Measurements from ENCODE around the gene OXGR1.

The OXGR1 gene

DNA sequence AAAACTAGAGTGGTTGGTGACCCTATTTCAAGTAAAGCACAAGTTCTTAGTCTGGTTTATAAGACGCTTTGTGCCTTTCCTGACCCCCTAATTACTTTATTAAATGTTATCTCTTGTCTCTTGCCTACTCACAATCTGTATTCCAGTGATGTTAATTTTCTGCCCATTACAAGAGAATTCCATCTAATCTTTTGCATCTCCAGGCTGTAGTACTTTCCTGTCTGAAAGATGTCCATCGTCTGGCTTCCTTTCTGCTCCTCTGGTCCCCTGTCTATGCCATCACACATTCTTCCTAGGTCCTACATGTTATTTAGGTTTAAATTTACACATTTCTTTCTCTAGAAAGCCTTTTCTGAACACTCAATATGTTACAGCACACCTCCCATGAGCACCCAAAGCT, 25.9 kb upstream of the OXGR1 start:
- H3K4me1 ChIP-seq (ENCODE audit: insufficient read depth, low read length) = no peaks in the 10 kb centered on the region
- H3K27me3 ChIP-seq (ENCODE audit: control insufficient read depth in 1 of 2, insufficient read depth in 2 of 2, low read length in 2 of 2) = no peaks in the 10 kb centered on the region
- H3K27ac ChIP-seq (ENCODE audit: low read depth, low read length) = no peak overlapping the region
- H3K9me3 ChIP-seq (ENCODE audit: low read length) = no peaks in the 10 kb centered on the region
- no peaks in the 10 kb centered on the region for H3K36me3 ChIP-seq (ENCODE audit: insufficient read depth, low read length)
- H3K4me3 ChIP-seq (ENCODE audit: low read depth in 1 of 2, low read length in 2 of 2) = no peak overlapping the region
- no peak overlapping the region for H3K9ac ChIP-seq (ENCODE audit: low read length)

DNA sequence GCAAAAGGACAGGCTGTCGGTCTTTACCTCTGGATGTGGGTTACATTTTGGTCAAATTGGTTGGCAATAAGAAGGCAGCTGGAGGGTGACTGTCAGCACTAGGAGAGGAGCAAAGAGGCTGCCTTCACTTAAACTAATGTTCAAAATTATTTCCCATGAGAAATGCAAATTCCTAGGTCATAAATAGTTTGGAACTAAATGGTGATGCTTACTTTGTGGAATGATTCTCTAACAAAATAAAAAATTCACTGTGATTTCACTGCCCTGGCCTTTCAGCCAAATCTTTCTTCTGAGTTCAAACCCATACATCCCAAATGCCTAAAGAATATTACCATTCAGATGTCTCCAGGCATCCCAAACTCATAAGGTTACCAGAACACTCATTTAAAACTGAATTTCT, 25.0 kb upstream of the OXGR1 start:
- H3K4me1 ChIP-seq (ENCODE audit: insufficient read depth, low read length) = no peaks in the 10 kb centered on the region
- no peaks in the 10 kb centered on the region for H3K9me3 ChIP-seq (ENCODE audit: low read length)
- H3K36me3 ChIP-seq (ENCODE audit: insufficient read depth, low read length) = no peaks in the 10 kb centered on the region
- H3K4me3 ChIP-seq (ENCODE audit: low read depth in 1 of 2, low read length in 2 of 2) = no peak overlapping the region
- H3K27me3 ChIP-seq (ENCODE audit: control insufficient read depth in 1 of 2, insufficient read depth in 2 of 2, low read length in 2 of 2) = no peaks in the 10 kb centered on the region
- H3K27ac ChIP-seq (ENCODE audit: low read depth, low read length) = no peak overlapping the region
- H3K9ac ChIP-seq (ENCODE audit: low read length) = no peak overlapping the region

DNA sequence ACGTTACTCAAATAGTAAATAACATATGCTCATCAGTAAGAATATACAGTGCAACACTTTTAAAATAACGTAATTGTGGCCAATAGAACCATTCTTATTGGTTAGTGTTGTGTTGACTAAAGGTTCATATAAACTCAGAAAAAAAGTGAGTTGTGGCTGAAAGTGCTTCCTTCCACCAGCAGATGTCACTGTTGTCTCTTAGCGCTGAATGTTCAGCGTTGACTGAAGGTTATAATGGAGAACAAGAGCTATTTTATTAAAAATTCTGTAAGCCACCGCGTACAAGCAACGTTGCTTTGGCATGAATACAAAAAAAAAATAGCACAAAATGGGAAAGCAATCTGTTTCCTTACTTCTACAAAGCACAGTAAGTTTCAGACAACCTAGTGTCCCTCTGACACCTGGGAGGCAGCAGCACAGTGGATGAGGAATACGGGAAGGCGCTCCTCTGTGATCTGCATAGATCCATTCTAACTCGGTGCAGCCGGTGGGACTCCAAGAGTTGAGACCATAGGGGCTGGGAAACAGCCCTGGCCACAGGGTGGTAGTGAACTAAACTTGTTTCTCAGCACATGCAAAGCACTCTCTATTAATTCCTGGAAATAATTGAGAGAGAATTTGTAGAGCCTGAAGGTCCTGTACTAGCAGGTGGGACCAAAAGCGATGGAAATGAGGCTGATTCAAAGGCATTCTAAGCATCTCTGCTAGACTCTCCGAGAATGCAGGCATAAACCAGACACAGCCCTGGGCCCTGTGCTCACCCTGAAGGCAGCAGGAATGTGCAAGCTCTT, 23.9 kb upstream of the OXGR1 start:
- H3K27me3 ChIP-seq (ENCODE audit: control insufficient read depth in 1 of 2, insufficient read depth in 2 of 2, low read length in 2 of 2) = no peaks in the 10 kb centered on the region
- no peaks in the 10 kb centered on the region for H3K4me1 ChIP-seq (ENCODE audit: insufficient read depth, low read length)
- H3K27ac ChIP-seq (ENCODE audit: low read depth, low read length) = no peak overlapping the region
- H3K4me3 ChIP-seq (ENCODE audit: low read depth in 1 of 2, low read length in 2 of 2) = no peak overlapping the region
- H3K9ac ChIP-seq (ENCODE audit: low read length) = no peak overlapping the region
- H3K9me3 ChIP-seq (ENCODE audit: low read length) = no peaks in the 10 kb centered on the region
- H3K36me3 ChIP-seq (ENCODE audit: insufficient read depth, low read length) = no peaks in the 10 kb centered on the region

DNA sequence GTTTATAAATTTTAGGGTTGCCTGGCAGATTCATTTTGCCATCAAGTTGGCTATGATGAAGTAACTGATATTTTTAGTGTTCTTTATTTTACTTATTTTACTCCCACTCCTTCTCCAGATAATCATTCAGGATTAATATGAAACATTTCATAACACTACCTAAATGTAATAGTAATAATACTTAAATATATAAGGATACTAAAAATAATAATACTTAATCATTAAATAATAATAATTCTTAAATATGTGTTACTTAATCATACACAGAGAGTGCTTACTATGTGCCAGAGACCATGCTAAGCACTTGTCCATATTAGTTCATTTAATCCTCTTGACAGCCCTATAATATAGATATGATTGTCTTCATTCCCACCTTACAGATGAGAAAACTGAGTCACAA, 23.0 kb upstream of the OXGR1 start:
- Histone ChIP-seq H3K9ac (ENCODE audit: low read length) (no peak overlapping the region), H3K27me3 (ENCODE audit: control insufficient read depth in 1 of 2, insufficient read depth in 2 of 2, low read length in 2 of 2) (no peaks in the 10 kb centered on the region), H3K36me3 (ENCODE audit: insufficient read depth, low read length) (no peaks in the 10 kb centered on the region), H3K4me3 (ENCODE audit: low read depth in 1 of 2, low read length in 2 of 2) (no peak overlapping the region), H3K9me3 (ENCODE audit: low read length) (no peaks in the 10 kb centered on the region), H3K27ac (ENCODE audit: low read depth, low read length) (no peak overlapping the region), H3K4me1 (ENCODE audit: insufficient read depth, low read length) (no peaks in the 10 kb centered on the region)

DNA sequence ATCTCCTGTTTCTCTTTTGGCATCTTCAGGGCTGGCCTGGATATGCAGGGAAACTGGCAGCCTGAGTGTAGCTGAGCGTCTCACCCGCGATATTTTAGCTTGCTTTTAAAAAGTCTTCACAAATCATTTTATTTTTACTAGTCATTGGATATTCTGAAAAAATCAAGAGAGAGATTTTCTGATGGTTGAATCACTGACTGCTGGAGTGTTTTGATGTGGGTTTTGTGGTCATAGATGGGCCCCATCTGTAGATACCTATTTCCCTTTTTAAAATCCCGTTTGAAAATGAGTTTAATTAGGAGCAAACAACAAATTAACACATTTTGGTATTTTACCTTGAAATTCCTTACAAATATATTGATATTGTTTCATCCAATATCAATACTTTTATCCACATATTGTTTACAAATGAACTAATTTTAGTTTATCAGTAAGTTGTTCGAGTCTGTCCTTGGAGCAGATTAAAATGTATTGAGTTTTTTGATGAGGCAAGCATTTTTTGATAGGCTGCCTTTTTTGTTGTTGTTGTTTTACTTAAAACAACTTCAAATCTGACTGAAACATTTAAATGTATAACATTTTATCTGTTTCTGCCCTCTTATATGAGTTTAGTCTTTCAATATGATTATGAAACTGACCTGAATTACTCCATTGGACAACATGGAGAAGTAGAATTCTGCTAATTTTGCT, 21.5 kb upstream of the OXGR1 start:
- Histone ChIP-seq H3K4me1 (ENCODE audit: insufficient read depth, low read length) (no peaks in the 10 kb centered on the region), H3K9me3 (ENCODE audit: low read length) (no peaks in the 10 kb centered on the region), H3K27ac (ENCODE audit: low read depth, low read length) (no peak overlapping the region), H3K27me3 (ENCODE audit: control insufficient read depth in 1 of 2, insufficient read depth in 2 of 2, low read length in 2 of 2) (no peaks in the 10 kb centered on the region), H3K9ac (ENCODE audit: low read length) (no peak overlapping the region), H3K36me3 (ENCODE audit: insufficient read depth, low read length) (no peaks in the 10 kb centered on the region), H3K4me3 (ENCODE audit: low read depth in 1 of 2, low read length in 2 of 2) (no peak overlapping the region)

DNA sequence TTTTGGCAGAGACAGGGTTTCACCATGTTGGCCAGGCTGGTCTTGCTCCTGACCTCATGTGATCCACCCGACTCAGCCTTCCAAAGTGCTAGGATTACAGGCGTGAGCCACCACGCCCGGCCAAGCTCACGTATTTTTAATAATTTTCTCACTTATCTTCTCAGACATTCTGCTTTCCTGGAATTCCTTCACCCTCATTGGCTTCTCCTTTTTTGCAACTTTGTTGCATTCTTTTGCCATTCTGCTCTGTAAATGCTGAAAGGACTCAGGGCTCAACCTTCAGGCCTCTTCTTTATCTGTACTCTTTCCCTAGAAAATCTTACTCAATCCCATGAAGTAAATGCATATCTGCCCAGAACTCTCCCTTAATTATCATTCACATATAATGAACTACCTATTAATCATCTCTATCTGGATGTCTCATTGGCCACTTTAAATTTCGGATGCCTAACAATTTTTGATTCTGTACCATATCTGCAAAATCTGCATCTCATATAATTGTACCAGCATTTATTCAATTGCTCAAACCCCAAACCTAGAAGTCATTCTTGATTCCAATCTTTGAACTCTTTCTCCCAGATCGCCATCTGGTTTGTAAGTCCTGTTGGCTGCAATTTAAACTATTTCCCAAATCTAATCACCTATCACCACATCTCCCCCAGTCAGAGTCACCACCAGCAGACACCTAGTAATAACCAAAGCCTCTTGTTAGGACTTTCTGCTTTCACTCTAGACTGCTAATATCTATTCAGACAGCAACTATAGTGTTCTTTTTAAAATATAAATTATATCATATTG, 18.2 kb upstream of the OXGR1 start:
- H3K4me1 ChIP-seq (ENCODE audit: insufficient read depth, low read length) = no peaks in the 10 kb centered on the region
- no peak overlapping the region for H3K9ac ChIP-seq (ENCODE audit: low read length)
- no peaks in the 10 kb centered on the region for H3K9me3 ChIP-seq (ENCODE audit: low read length)
- no peaks in the 10 kb centered on the region for H3K36me3 ChIP-seq (ENCODE audit: insufficient read depth, low read length)
- H3K4me3 ChIP-seq (ENCODE audit: low read depth in 1 of 2, low read length in 2 of 2) = no peak overlapping the region
- H3K27ac ChIP-seq (ENCODE audit: low read depth, low read length) = no peak overlapping the region
- H3K27me3 ChIP-seq (ENCODE audit: control insufficient read depth in 1 of 2, insufficient read depth in 2 of 2, low read length in 2 of 2) = no peaks in the 10 kb centered on the region

DNA sequence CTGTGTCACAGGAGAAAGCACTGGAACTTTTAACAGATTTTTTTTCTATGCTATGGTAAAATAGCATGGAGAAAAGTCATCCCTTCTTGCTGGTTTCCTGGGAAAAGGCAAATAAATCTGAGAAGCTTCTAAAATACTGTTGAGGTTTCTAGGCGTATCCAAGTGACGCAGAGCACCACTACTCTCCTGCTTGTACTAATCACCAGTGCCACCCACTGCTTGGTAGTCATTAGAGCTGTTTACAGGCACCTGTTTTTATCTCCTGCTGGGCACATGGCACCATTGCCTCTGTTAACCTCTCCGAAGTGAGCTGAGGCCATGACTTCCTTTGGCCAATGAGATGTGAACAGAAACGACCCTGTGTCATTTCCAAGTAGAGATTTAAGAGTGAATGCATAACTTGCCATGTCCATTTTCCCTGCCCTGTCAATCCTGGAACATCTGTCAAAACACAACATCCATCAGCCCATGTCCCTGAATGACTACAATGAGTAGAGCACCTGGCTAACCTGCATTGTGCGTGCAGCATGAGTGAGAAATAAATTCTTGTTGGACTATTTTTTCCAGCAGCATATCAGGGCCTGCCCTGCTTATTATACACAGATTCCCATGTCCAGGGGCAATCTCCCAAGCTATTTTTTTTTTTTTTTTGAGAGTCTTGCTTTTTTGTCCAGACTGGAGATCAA, 17.3 kb upstream of the OXGR1 start:
- H3K4me1 ChIP-seq (ENCODE audit: insufficient read depth, low read length) = no peaks in the 10 kb centered on the region
- H3K9ac ChIP-seq (ENCODE audit: low read length) = no peak overlapping the region

DNA sequence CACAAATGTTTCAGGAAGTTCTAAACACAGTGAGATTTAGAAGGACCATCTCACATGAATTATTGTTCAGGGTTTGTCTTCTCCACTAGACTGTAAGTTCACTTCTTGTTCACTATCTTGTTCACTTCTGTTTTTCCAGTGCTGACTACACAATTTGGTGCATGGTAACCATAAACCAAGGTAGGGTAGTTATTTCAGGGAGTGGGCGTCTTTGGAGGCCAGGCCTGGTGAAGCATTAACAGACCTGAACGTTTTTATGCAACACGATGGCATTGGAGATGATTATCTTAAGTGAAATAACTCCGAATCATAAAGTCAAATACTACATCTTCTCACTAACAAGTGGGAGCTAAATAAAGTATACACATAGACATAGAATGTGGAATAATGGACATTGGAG, 14.4 kb upstream of the OXGR1 start:
- H3K27ac ChIP-seq (ENCODE audit: low read depth, low read length) = no peak overlapping the region
- H3K4me3 ChIP-seq (ENCODE audit: low read depth in 1 of 2, low read length in 2 of 2) = no peak overlapping the region
- H3K9ac ChIP-seq (ENCODE audit: low read length) = no peak overlapping the region
- no peaks in the 10 kb centered on the region for H3K9me3 ChIP-seq (ENCODE audit: low read length)
- H3K36me3 ChIP-seq (ENCODE audit: insufficient read depth, low read length) = no peaks in the 10 kb centered on the region
- H3K27me3 ChIP-seq (ENCODE audit: control insufficient read depth in 1 of 2, insufficient read depth in 2 of 2, low read length in 2 of 2) = no peaks in the 10 kb centered on the region
- H3K4me1 ChIP-seq (ENCODE audit: insufficient read depth, low read length) = no peaks in the 10 kb centered on the region

More for the DNA sequence above, 17.3 kb upstream of the OXGR1 start:
- H3K27ac ChIP-seq (ENCODE audit: low read depth, low read length) = no peak overlapping the region
- H3K27me3 ChIP-seq (ENCODE audit: control insufficient read depth in 1 of 2, insufficient read depth in 2 of 2, low read length in 2 of 2) = no peaks in the 10 kb centered on the region
- H3K9me3 ChIP-seq (ENCODE audit: low read length) = no peaks in the 10 kb centered on the region
- no peak overlapping the region for H3K4me3 ChIP-seq (ENCODE audit: low read depth in 1 of 2, low read length in 2 of 2)
- no peaks in the 10 kb centered on the region for H3K36me3 ChIP-seq (ENCODE audit: insufficient read depth, low read length)

DNA sequence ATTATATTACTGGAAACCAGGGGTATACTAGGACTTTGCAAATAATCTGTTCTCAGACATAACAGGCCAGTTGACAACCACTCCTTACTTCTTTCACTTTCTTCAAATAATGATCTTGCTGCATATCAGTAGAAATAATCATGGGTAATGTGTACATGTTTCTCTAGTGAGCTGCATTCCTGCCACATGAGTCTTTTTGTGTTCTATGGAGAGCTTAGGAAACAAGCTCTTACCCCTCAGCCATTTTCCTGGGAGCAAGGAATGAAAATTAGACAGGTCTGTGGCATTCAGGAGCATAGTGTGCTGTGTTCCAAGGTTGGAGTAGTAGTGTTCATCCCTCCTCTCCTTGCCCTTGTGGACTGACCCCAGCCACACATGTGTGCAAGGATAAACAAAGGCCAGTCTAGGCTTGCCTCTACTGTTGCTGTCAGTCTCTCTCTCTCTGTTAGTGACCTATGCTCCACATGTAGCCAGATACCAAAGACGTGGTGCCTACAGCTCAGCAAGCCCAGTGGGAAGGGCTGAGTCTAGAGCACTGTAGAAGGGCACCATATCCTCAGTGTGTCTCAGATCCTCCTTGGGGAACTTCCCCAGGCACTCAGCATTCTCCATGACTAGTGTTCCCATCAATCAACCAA, 11.5 kb upstream of the OXGR1 start:
- Histone ChIP-seq H3K36me3 (ENCODE audit: insufficient read depth, low read length) (no peaks in the 10 kb centered on the region), H3K9me3 (ENCODE audit: low read length) (no peaks in the 10 kb centered on the region), H3K9ac (ENCODE audit: low read length) (no peak overlapping the region), H3K4me1 (ENCODE audit: insufficient read depth, low read length) (no peaks in the 10 kb centered on the region), H3K27ac (ENCODE audit: low read depth, low read length) (no peak overlapping the region), H3K27me3 (ENCODE audit: control insufficient read depth in 1 of 2, insufficient read depth in 2 of 2, low read length in 2 of 2) (no peaks in the 10 kb centered on the region), H3K4me3 (ENCODE audit: low read depth in 1 of 2, low read length in 2 of 2) (no peak overlapping the region)

DNA sequence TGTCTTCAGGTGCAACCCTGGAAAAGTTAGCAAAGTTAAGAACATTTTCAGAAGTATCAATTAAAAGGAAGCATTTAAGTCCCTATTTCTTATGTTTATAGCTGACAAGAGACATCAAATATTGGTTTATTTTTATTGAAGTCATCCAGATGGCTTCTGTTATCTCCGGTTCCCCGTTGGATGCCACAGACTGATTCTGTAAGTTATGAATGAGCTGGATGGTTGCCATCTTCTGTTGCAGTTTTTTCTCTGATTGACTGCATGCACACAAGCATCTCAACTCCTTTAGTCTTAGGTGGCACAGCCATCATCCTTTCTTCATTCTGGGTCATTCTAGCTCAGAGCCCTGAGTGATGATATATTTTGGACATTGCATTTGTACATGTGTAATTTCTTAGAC, 10.6 kb upstream of the OXGR1 start:
- no peaks in the 10 kb centered on the region for H3K9me3 ChIP-seq (ENCODE audit: low read length)
- no peaks in the 10 kb centered on the region for H3K27me3 ChIP-seq (ENCODE audit: control insufficient read depth in 1 of 2, insufficient read depth in 2 of 2, low read length in 2 of 2)
- H3K4me1 ChIP-seq (ENCODE audit: insufficient read depth, low read length) = no peaks in the 10 kb centered on the region
- no peak overlapping the region for H3K27ac ChIP-seq (ENCODE audit: low read depth, low read length)
- H3K9ac ChIP-seq (ENCODE audit: low read length) = no peak overlapping the region
- H3K4me3 ChIP-seq (ENCODE audit: low read depth in 1 of 2, low read length in 2 of 2) = no peak overlapping the region
- no peaks in the 10 kb centered on the region for H3K36me3 ChIP-seq (ENCODE audit: insufficient read depth, low read length)

Data from muscle layer of colon (tissue), 2 donors.